Skeletal muscle satellite cell (primary cell): ENCODE data around the gene CD300LF.

Source experiments
- H3K27me3 ChIP-seq: 2 replicates; pipeline ENCODE4 v1.7.0; 2013; ENCODE audit warnings: low read length; ENCODE audit not compliant: control insufficient read depth, insufficient read depth
- H3K36me3 ChIP-seq: 2 replicates; pipeline ENCODE4 v1.7.0; 2013; ENCODE audit warnings: mild to moderate bottlenecking, control low read depth, low read length; ENCODE audit not compliant: insufficient read depth
- H3K4me1 ChIP-seq: 2 replicates; pipeline ENCODE4 v1.7.0; 2013; ENCODE audit warnings: low read length; ENCODE audit not compliant: control insufficient read depth, insufficient read depth
- H3K4me2 ChIP-seq: 2 replicates; pipeline ENCODE4 v1.7.0; 2013; ENCODE audit warnings: mild to moderate bottlenecking, low read length
- H3K4me3 ChIP-seq: 2 replicates; pipeline ENCODE4 v1.7.0; 2013; ENCODE audit warnings: low read length
- H3K9ac ChIP-seq: 2 replicates; pipeline ENCODE4 v1.7.0; 2013; ENCODE audit warnings: mild to moderate bottlenecking, low read depth, low read length, moderate library complexity
- H3K9me3 ChIP-seq: replicated peaks from 2 replicates; pipeline ENCODE4 v1.7.0; 2013; ENCODE audit warnings: mild to moderate bottlenecking, control low read depth, low read length

Gene CD300LF

GRCh38 chr17:74744714-74745547, 32.2 kb upstream of the CD300LF start:
- Histone ChIP-seq H3K9me3 (no peaks in the 10 kb centered on the region), H3K4me1 (peaks cover 4% of the 10 kb centered on the region), H3K9ac (peak overlapping the region; percentile 60), H3K4me3 (peak overlapping the region; percentile 72), H3K36me3 (no peaks in the 10 kb centered on the region), H3K27me3 (peaks cover 7% of the 10 kb centered on the region), H3K4me2 (peak overlapping the region; percentile 94)

DNA sequence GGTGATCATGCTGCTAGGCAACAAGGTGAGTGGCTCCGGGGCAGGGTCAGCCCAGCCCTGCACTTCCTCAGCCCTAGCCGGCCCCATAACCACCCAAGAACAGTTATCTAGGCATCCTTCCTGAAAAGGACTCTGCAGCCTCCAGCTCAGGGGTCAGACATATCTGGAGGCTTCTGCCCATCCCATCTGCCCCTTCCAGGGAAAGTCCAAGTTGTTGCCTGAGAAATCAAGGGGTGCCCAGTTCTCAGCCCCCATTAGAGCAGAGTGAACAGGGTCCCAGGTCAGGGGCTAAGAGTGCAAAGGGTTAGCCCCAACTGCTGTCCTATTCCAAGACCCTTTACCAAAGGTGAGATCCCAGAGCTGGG, 31.6 kb upstream of the CD300LF start:
- H3K9ac ChIP-seq = no peak overlapping the region
- H3K9me3 ChIP-seq = no peaks in the 10 kb centered on the region
- no peak overlapping the region for H3K4me3 ChIP-seq
- H3K4me2 ChIP-seq = no peak overlapping the region
- H3K36me3 ChIP-seq = no peaks in the 10 kb centered on the region
- peaks cover 4% of the 10 kb centered on the region for H3K4me1 ChIP-seq
- H3K27me3 ChIP-seq = peaks cover 7% of the 10 kb centered on the region

DNA sequence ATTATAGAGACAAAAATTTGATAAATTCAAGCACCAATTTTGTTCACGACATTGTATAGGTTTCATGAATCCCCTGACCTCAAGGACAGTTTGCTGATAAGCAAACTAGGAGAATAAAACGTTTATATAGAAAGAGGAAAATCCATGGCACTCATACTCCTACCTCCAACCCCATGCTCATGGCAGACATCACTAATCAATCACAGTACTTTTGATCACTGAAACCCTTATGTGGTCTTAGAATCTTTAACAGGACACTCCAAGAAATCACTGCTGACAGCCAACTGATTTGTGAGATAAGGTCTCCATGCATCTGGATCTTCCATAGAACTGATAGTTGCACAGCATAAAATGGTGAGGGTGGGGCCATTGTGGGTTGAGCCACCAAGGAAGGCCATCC, 31.0 kb upstream of the CD300LF start:
- Histone ChIP-seq H3K4me1 (peaks cover 6% of the 10 kb centered on the region), H3K4me3 (no peak overlapping the region), H3K9ac (no peak overlapping the region)

DNA sequence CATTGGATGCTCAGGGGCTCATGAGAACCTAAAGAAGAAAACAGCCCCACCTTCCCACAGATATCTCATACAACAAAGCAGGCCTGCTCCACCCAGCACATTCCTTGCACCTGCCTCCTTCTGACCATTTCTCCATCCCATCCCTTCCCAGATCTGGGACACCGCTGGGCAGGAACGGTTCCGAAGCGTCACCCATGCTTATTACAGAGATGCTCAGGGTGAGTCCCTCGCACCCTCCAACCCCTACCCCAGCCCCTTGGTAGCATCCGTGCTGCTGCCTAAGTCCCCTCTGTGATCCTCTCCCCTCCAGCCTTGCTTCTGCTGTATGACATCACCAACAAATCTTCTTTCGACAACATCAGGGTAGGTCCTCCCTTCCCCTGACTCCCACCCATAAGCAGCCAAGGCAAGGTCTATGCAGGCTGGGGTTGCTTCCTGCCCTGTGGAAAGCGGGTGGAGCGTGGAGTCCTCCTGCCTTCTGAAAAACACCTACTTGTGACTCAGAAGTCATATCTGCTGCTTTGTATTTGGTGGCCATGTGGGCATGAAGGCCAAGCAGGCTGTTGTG, 30.3 kb upstream of the CD300LF start:
- no peaks in the 10 kb centered on the region for H3K36me3 ChIP-seq
- no peak overlapping the region for H3K4me3 ChIP-seq
- H3K9me3 ChIP-seq = no peaks in the 10 kb centered on the region
- peaks cover 13% of the 10 kb centered on the region for H3K4me1 ChIP-seq
- peaks cover 19% of the 10 kb centered on the region for H3K27me3 ChIP-seq
- no peak overlapping the region for H3K9ac ChIP-seq
- H3K4me2 ChIP-seq = no peak overlapping the region

More for the DNA sequence above, 31.0 kb upstream of the CD300LF start:
- Histone ChIP-seq H3K9me3 (no peaks in the 10 kb centered on the region), H3K27me3 (peaks cover 12% of the 10 kb centered on the region), H3K4me2 (no peak overlapping the region), H3K36me3 (no peaks in the 10 kb centered on the region)

DNA sequence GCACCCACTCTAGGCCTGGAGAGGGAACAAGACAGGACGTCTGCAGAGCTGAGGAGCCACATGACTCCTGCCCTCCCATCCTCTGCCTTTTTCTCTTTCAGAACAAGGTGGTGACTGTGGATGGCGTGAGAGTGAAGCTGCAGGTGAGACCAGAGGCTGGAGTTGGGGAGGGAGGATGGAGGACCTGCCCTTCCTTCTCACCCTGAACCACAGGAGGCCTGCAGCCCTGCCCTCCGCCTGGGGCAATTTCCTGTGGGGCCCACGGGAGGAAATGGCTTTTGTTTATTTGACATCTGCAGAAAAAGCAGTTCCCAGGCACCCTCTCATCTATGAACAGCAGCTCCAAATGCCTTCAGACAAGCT, 29.4 kb upstream of the CD300LF start:
- Histone ChIP-seq H3K4me3 (no peak overlapping the region), H3K36me3 (no peaks in the 10 kb centered on the region), H3K4me1 (peaks cover 21% of the 10 kb centered on the region), H3K9me3 (no peaks in the 10 kb centered on the region), H3K4me2 (no peak overlapping the region), H3K9ac (no peak overlapping the region), H3K27me3 (peaks cover 28% of the 10 kb centered on the region)

DNA sequence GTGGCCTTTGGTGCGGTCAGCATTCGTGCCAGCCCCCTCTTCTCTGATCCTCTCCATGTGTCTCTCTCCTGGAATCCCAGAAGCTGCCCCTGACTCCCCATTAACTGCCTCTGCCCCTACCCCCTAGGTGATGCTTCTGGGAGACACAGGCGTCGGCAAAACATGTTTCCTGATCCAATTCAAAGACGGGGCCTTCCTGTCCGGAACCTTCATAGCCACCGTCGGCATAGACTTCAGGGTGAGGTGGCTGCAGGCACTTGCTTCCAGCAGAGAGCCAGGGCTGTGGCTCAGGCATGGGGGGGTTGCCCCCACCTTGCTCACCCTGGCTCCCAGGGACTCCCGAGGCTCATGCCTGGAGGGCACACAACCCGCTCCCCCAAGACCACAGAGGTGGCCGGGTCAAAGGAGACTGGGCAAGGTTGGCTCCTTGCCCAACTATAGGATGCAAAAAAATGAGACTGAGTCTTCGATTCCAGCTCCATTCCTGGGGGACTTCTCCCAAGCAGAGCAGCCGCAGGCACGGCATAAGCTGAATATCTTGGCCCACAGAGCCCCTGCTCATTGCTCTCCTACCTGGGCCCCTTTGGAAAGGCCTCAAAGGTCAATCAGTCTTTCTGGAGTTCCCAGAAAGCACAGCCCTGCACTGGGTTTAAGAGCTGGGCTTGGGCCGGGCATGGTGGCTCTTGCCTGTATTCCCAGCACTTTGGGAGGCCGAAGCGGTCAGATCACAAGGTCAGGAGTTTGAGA, 28.1 kb upstream of the CD300LF start:
- no peak overlapping the region for H3K9ac ChIP-seq
- H3K4me1 ChIP-seq = peaks cover 26% of the 10 kb centered on the region
- no peaks in the 10 kb centered on the region for H3K9me3 ChIP-seq
- H3K36me3 ChIP-seq = no peaks in the 10 kb centered on the region
- peaks cover 39% of the 10 kb centered on the region for H3K27me3 ChIP-seq
- no peak overlapping the region for H3K4me3 ChIP-seq
- H3K4me2 ChIP-seq = no peak overlapping the region

- H3K9ac ChIP-seq = no peak overlapping the region
- peaks cover 26% of the 10 kb centered on the region for H3K4me1 ChIP-seq
- no peak overlapping the region for H3K4me2 ChIP-seq
- no peaks in the 10 kb centered on the region for H3K36me3 ChIP-seq
- H3K4me3 ChIP-seq = no peak overlapping the region
- no peaks in the 10 kb centered on the region for H3K9me3 ChIP-seq
- peaks cover 45% of the 10 kb centered on the region for H3K27me3 ChIP-seq
Measured at GRCh38 chr17:74740173-74740572, 27.4 kb upstream of the CD300LF start.

GRCh38 chr17:74739227-74739831, 26.6 kb upstream of the CD300LF start:
- peaks cover 22% of the 10 kb centered on the region for H3K4me1 ChIP-seq
- H3K9me3 ChIP-seq = no peaks in the 10 kb centered on the region
- H3K36me3 ChIP-seq = no peaks in the 10 kb centered on the region
- no peak overlapping the region for H3K4me3 ChIP-seq
- H3K4me2 ChIP-seq = no peak overlapping the region
- H3K27me3 ChIP-seq = peaks cover 48% of the 10 kb centered on the region
- H3K9ac ChIP-seq = no peak overlapping the region

GRCh38 chr17:74738051-74738996, 25.6 kb upstream of the CD300LF start:
- no peaks in the 10 kb centered on the region for H3K9me3 ChIP-seq
- no peaks in the 10 kb centered on the region for H3K36me3 ChIP-seq
- H3K4me3 ChIP-seq = peak overlapping the region; percentile 29
- no peak overlapping the region for H3K9ac ChIP-seq
- peaks cover 22% of the 10 kb centered on the region for H3K4me1 ChIP-seq
- peak overlapping the region; percentile 70 for H3K4me2 ChIP-seq
- peaks cover 51% of the 10 kb centered on the region for H3K27me3 ChIP-seq

DNA sequence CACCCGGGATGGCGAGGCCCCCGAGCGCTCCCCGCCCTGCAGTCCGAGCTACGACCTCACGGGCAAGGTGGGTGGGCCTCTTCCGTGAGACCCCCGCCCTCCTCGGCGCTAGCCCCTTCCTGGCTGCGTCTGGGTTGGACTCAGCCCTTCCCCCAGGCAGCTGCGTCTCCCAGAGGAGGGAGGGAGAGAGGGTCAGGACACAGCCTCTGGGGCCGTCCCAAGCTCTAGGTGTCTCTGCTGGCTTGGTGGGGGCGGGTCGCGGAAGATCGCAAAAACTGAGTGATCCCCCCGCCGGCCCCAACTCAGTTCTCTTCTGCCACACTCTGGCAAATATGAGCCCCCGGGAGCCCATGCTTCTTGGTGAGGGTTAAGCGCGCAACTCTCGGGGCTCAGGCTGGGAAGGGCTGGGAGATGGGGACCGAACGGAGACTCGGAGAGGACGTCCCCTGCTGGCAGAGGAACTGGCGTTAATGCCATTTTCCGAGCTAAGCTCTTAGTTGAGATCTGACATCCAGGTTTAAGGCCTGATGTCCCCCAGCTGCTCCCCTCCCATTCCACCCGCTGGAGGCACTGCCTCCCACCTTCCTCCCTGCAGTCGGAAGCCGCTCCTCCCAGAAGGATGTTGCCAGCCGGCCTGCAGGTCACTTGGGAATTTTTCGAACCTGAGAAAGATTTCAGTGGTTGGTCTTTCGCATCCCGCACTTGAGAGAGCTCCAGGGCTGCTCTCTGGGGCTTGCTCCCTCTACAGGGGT, 24.8 kb upstream of the CD300LF start:
- Histone ChIP-seq H3K27me3 (peaks cover 51% of the 10 kb centered on the region), H3K4me3 (peak overlapping the region; percentile 29), H3K9ac (no peak overlapping the region), H3K4me2 (peak overlapping the region; percentile 70), H3K36me3 (no peaks in the 10 kb centered on the region), H3K9me3 (no peaks in the 10 kb centered on the region), H3K4me1 (peaks cover 22% of the 10 kb centered on the region)
